HepG2 (cell line): ENCODE measurements around the gene RRM2. TPM values are rescaled to one million over a fixed set of nuclear protein-coding genes. Genes with fewer than 3 reads are reported as not detected.
A peak's percentile ranks its signal among the peaks of the same experiment; 100 is the strongest.

ENCODE experiments used
- AKAP8 ChIP-seq: sonication (generic); formaldehyde crosslinking; IDR thresholded peaks from 2 replicates; pipeline ENCODE4 v1.5.1; 2020; ENCODE audit warnings: mild to moderate bottlenecking, missing genetic modification reagents
- CAMTA2 ChIP-seq: sonication (generic); formaldehyde crosslinking; IDR thresholded peaks from 2 replicates; pipeline ENCODE4 v1.4.0; 2020; ENCODE audit warnings: mild to moderate bottlenecking, missing genetic modification reagents, borderline replicate concordance
- CC2D1A ChIP-seq: sonication (generic); formaldehyde crosslinking; IDR thresholded peaks from 2 replicates; pipeline ENCODE4 v1.8.1; 2023; ENCODE audit warnings: mild to moderate bottlenecking, missing genetic modification reagents
- CSRNP2 ChIP-seq: sonication (generic); formaldehyde crosslinking; conservative IDR thresholded peaks from 2 replicates; pipeline ENCODE4 v1.8.0; 2022; ENCODE audit warnings: low read depth, missing genetic modification reagents
- DMTF1 ChIP-seq: sonication (generic); formaldehyde crosslinking; IDR thresholded peaks from 2 replicates; pipeline ENCODE4 v1.4.0; 2020; ENCODE audit warnings: mild to moderate bottlenecking, missing genetic modification reagents
- HIC2 ChIP-seq: sonication (generic); formaldehyde crosslinking; IDR thresholded peaks from 2 replicates; pipeline ENCODE4 v1.9.0; 2022; ENCODE audit warnings: low read depth, missing genetic modification reagents
- JDP2 ChIP-seq: sonication (generic); formaldehyde crosslinking; IDR thresholded peaks from 2 replicates; pipeline ENCODE4 v1.8.1; 2022; ENCODE audit warnings: missing genetic modification reagents, borderline replicate concordance
- KDM4B ChIP-seq: sonication (generic); formaldehyde crosslinking; IDR thresholded peaks from 2 replicates; pipeline ENCODE4 v1.4.0; 2020; ENCODE audit warnings: missing genetic modification reagents
- NRL ChIP-seq: sonication (generic); formaldehyde crosslinking; IDR thresholded peaks from 2 replicates; pipeline ENCODE4 v1.5.0; 2020; ENCODE audit warnings: missing genetic modification reagents, mild to moderate bottlenecking, moderate library complexity, borderline replicate concordance
- PHF8 ChIP-seq: sonication (generic); formaldehyde crosslinking; IDR thresholded peaks from 2 replicates; pipeline ENCODE4 v1.5.0; 2020; ENCODE audit warnings: missing genetic modification reagents
- PREB ChIP-seq: sonication (generic); formaldehyde crosslinking; IDR thresholded peaks from 2 replicates; pipeline ENCODE4 v1.4.0; 2020; ENCODE audit warnings: missing genetic modification reagents
- REPIN1 ChIP-seq: sonication (generic); formaldehyde crosslinking; IDR thresholded peaks from 2 replicates; pipeline ENCODE4 v1.8.0; 2022; ENCODE audit warnings: missing genetic modification reagents, low read depth, mild to moderate bottlenecking, borderline replicate concordance
- SCMH1 ChIP-seq: sonication (generic); formaldehyde crosslinking; IDR thresholded peaks from 2 replicates; pipeline ENCODE4 v1.9.0; 2021; ENCODE audit warnings: missing genetic modification reagents, mild to moderate bottlenecking, borderline replicate concordance
- SIN3B ChIP-seq: fragments of 150-350 bp; IDR thresholded peaks from 2 replicates; pipeline ENCODE4 v1.6.1; 2014; ENCODE audit warnings: low read length
- SMC3 ChIP-seq: IDR thresholded peaks from 2 replicates; pipeline ENCODE4 v1.6.1; 2011; ENCODE audit warnings: low read length, improper control_type of control experiment
- ZBTB33 ChIP-seq: sonication (generic); formaldehyde crosslinking; IDR thresholded peaks from 2 replicates; pipeline ENCODE4 v1.4.0; 2020; ENCODE audit warnings: missing genetic modification reagents
- ZNF670 ChIP-seq: sonication (generic); formaldehyde crosslinking; IDR thresholded peaks from 2 replicates; pipeline ENCODE4 v1.8.0; 2022; ENCODE audit warnings: mild to moderate bottlenecking, missing genetic modification reagents, borderline replicate concordance
- ZNF788 ChIP-seq: sonication (generic); formaldehyde crosslinking; IDR thresholded peaks from 2 replicates; pipeline ENCODE4 v1.5.0; 2020; ENCODE audit warnings: mild to moderate bottlenecking, missing genetic modification reagents, borderline replicate concordance
- ZSCAN29 ChIP-seq: sonication (generic); formaldehyde crosslinking; conservative IDR thresholded peaks from 2 replicates; pipeline ENCODE4 v1.4.0; 2020; ENCODE audit warnings: mild to moderate bottlenecking, missing genetic modification reagents
- polyA plus RNA-seq, 8 experiments: library from polyadenylated mRNA; depleted of rRNA in 3 of 8; stranded (reverse) in 7 of 8; unstranded in 1 of 8; fragments of >200 nt; fragmentation: Illumina TruSeq in 4 of 8; extraction: Trizol in 4 of 8; gene quantifications; 2 replicates each; pipeline versions ENCODE4 v1.2.1 to v1.2.3, GENCODE V29; 2011 to 2016; ENCODE audit warnings: low read depth in 4 of 8, missing spikeins in 1 of 8, mixed read lengths in 1 of 8; ENCODE audit not compliant: insufficient read depth in 1 of 8
- total RNA-seq, 5 experiments: library from RNA; depleted of rRNA; stranded (reverse); fragments of >200 nt; fragmentation: Illumina TruSeq; extraction: Trizol; gene quantifications; 2 replicates each; pipeline ENCODE4 v1.2.3, GENCODE V29; 2016; ENCODE audit warnings: low read depth in 1 of 5

RRM2 gene
- total and polyA plus RNA-seq, 2 of the 13 experiments (the other 11 are each of a cell fraction or from before 2014, with no cell fraction given) = 31.3 to 150 TPM

DNA sequence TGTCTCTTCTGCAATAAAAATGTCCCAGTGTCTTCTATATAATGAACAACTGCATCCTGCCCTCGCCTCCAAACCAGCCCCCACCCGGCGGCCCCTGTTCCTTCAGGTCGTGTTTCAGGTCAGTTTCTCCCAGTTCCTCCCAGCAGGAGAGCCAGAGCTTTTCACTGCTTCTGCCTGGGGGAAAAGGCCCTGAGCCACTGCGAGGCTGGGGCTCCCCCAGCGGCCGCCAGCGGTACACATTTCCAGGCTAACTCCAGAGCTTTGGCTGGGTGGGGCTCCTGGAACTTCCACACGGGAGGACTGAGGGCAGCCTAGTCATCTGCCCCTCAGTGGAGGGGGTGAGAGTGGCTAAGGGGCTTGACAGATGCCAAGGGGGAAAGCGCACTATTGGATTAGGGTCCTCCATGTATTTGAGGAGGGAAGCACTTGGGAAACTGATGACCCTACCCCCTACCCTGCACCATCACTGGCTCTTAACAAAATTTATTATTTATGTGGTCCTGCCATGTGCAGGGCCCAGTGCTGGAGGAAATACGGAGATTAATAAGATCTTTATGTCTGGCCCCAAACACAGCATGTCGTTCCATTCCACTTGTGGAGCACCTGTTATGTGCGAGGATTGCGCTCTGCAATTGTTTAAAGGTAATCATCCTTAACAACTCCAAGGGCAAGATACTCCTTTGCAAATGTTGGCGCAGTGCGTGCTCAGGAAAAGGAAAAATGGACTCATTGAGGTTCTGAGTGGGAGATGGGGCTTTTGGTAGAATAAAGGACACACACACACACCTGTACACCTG lies 25.0 kb upstream of the RRM2 start (continued):
- TF ChIP-seq HIC2 (CRISPR knock-in tag) = no peak
- no peak for TF ChIP-seq AKAP8 (CRISPR knock-in tag)
- TF ChIP-seq KDM4B = no peak
- TF ChIP-seq REPIN1 (CRISPR knock-in tag) = 0 out of 2 replicates have a peak, but pooled peaks have one; percentile 43
- TF ChIP-seq CAMTA2 (CRISPR knock-in tag) = no peak
- no peak for TF ChIP-seq SIN3B
- TF ChIP-seq ZNF788 = peak; percentile 56; the same call in 1 of the 2 replicates
- TF ChIP-seq ZBTB33 (CRISPR knock-in tag) = no peak
- TF ChIP-seq SMC3 = peak; percentile 36; the same call in 1 of the 2 replicates
- TF ChIP-seq PHF8 (CRISPR knock-in tag) = no peak
- peak; percentile 63; the same call in 1 of the 2 replicates for TF ChIP-seq NRL (CRISPR knock-in tag)
- no peak for TF ChIP-seq JDP2 (CRISPR knock-in tag)
- no peak for TF ChIP-seq DMTF1 (CRISPR knock-in tag)
- TF ChIP-seq PREB (CRISPR knock-in tag) = no peak
- no peak for TF ChIP-seq ZSCAN29
- no peak for TF ChIP-seq ZNF670 (CRISPR knock-in tag)
- no peak for TF ChIP-seq CC2D1A (CRISPR knock-in tag)
- no peak for TF ChIP-seq CSRNP2 (CRISPR knock-in tag)
- TF ChIP-seq SCMH1 (CRISPR knock-in tag) = no peak
